Measurements from ENCODE around the gene ECT2L. TPM values are rescaled to one million over a fixed set of nuclear protein-coding genes. Genes with fewer than 3 reads are reported as not detected.

ECT2L gene
- total RNA-seq, 1 experiment from 2014 or later, result not detected

DNA sequence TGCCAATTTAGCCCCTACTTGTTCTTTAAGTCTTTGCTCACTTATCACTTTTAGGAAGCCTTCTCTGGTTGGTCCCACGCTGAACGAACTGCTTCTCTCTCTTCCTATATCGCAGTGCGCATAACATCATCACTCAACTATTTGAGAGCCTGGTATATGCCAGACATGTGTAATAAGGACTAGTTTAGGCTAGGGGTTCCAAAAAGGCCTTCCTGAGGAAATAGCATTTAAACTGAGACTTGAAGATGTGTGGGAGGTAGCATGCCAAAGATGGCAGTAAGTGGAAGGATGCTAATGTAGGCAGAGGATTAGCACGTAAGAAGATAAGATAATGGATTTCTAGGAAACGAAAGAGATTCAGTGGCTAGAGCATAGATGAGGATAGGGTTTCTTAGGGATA, 17.6 kb upstream of the ECT2L start:
- intact Hi-C loops (cut with micrococcal nuclease; ENCODE audit: unreplicated experiment), result no loop called here
- Histone ChIP-seq H3K27me3 (replicated peaks; ENCODE audit: control insufficient read depth, insufficient read depth, low read length) (no peaks in the 10 kb centered on the region), H3K4me1 (no peaks in the 10 kb centered on the region; the same call in 1 of the 2 replicates), H3K4me3 (ENCODE audit: low read depth, low read length) (no peak overlapping the region), H3K9me3 (no peaks in the 10 kb centered on the region), H3K36me3 (ENCODE audit: control insufficient read depth, insufficient read depth, low read length) (no peaks in the 10 kb centered on the region)
- H3K9me3 Mint-ChIP-seq (ENCODE audit: unreplicated experiment), result no peaks in the 10 kb centered on the region
- BruUV-seq (replicated peaks), result no TSS peak
- no peak overlapping the region for H3K4me3 Mint-ChIP-seq (ENCODE audit: unreplicated experiment)
- H3K36me3 Mint-ChIP-seq (ENCODE audit: insufficient read depth, unreplicated experiment), result peaks cover 5% of the 10 kb centered on the region
- TF ChIP-seq CTCF (IDR thresholded peaks at IDR 0.05; ENCODE audit: insufficient read depth in 1 of 2, low read depth in 1 of 2, low read length in 1 of 2, severe bottlenecking in 1 of 2, unreplicated experiment in 1 of 2), result no peak
- no peak overlapping the region for H3K27ac Mint-ChIP-seq (ENCODE audit: unreplicated experiment)
- POLR2A ChIA-PET, result no interaction called here
- CTCF ChIA-PET, result no interaction called here
- DNase-seq, result no peak
- H3K4me1 Mint-ChIP-seq (ENCODE audit: low read depth, unreplicated experiment), result no peaks in the 10 kb centered on the region
- H3K27me3 Mint-ChIP-seq (ENCODE audit: insufficient read depth, unreplicated experiment), result no peaks in the 10 kb centered on the region

DNA sequence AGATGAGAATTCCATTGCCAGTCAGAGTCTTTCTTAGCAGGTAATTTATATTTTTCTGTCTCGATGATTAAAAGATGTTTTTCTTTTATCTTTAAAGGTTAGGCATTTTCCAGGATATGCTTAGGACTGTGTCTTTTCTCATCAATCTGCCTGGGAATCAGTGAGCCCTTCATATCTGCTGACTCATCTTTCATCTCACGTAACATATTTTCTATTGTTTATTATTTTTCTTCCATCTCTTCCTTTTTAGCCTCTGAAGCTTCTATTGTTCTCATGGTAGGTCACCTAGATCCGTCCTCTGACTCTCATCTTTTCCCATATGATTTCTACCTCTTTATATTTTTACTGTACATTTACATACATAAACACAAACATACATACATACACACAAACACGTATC, 13.6 kb upstream of the ECT2L start:
- Histone ChIP-seq H3K27me3 (replicated peaks; ENCODE audit: control insufficient read depth, insufficient read depth, low read length) (no peaks in the 10 kb centered on the region), H3K36me3 (ENCODE audit: control insufficient read depth, insufficient read depth, low read length) (no peaks in the 10 kb centered on the region), H3K4me1 (no peaks in the 10 kb centered on the region), H3K9me3 (no peaks in the 10 kb centered on the region), H3K4me3 (ENCODE audit: low read depth, low read length) (no peak overlapping the region)
- H3K9me3 Mint-ChIP-seq (ENCODE audit: unreplicated experiment), result no peaks in the 10 kb centered on the region
- no peak overlapping the region for H3K4me3 Mint-ChIP-seq (ENCODE audit: unreplicated experiment)
- no peak for DNase-seq
- BruUV-seq (replicated peaks), result no TSS peak
- TF ChIP-seq CTCF (IDR thresholded peaks at IDR 0.05; ENCODE audit: insufficient read depth in 1 of 2, low read depth in 1 of 2, low read length in 1 of 2, severe bottlenecking in 1 of 2, unreplicated experiment in 1 of 2), result no peak
- POLR2A ChIA-PET, result no interaction called here
- H3K27me3 Mint-ChIP-seq (ENCODE audit: insufficient read depth, unreplicated experiment), result no peaks in the 10 kb centered on the region
- no peaks in the 10 kb centered on the region for H3K4me1 Mint-ChIP-seq (ENCODE audit: low read depth, unreplicated experiment)
- CTCF ChIA-PET, result no interaction called here
- no peak overlapping the region for H3K27ac Mint-ChIP-seq (ENCODE audit: unreplicated experiment)
- intact Hi-C loops (cut with micrococcal nuclease; ENCODE audit: unreplicated experiment), result no loop called here
- H3K36me3 Mint-ChIP-seq (ENCODE audit: insufficient read depth, unreplicated experiment), result no peaks in the 10 kb centered on the region

- CTCF ChIA-PET, result no interaction called here
- no peaks in the 10 kb centered on the region for H3K36me3 Mint-ChIP-seq (ENCODE audit: insufficient read depth, unreplicated experiment)
Observed at GRCh38 chr6:138785079-138785478, 10.8 kb upstream of the ECT2L start.

More at GRCh38 chr6:138785079-138785478, 10.8 kb upstream of the ECT2L start:
- no peak for TF ChIP-seq CTCF (IDR thresholded peaks at IDR 0.05; ENCODE audit: insufficient read depth in 1 of 2, low read depth in 1 of 2, low read length in 1 of 2, severe bottlenecking in 1 of 2, unreplicated experiment in 1 of 2)
- Histone ChIP-seq H3K27me3 (replicated peaks; ENCODE audit: control insufficient read depth, insufficient read depth, low read length) (no peaks in the 10 kb centered on the region), H3K36me3 (ENCODE audit: control insufficient read depth, insufficient read depth, low read length) (no peaks in the 10 kb centered on the region), H3K4me1 (no peaks in the 10 kb centered on the region), H3K4me3 (ENCODE audit: low read depth, low read length) (no peak overlapping the region), H3K9me3 (no peaks in the 10 kb centered on the region)
- no peaks in the 10 kb centered on the region for H3K27me3 Mint-ChIP-seq (ENCODE audit: insufficient read depth, unreplicated experiment)
- no peak overlapping the region for H3K4me3 Mint-ChIP-seq (ENCODE audit: unreplicated experiment)
- BruUV-seq (replicated peaks), result no TSS peak
- no peaks in the 10 kb centered on the region for H3K4me1 Mint-ChIP-seq (ENCODE audit: low read depth, unreplicated experiment)
- DNase-seq, result no peak
- intact Hi-C loops (cut with micrococcal nuclease; ENCODE audit: unreplicated experiment), result no loop called here
- H3K27ac Mint-ChIP-seq (ENCODE audit: unreplicated experiment), result no peak overlapping the region
- H3K9me3 Mint-ChIP-seq (ENCODE audit: unreplicated experiment), result no peaks in the 10 kb centered on the region
- POLR2A ChIA-PET, result no interaction called here

Measured in Caco-2 (cell line).